ENCODE data around the gene ARHGAP6.

DNA sequence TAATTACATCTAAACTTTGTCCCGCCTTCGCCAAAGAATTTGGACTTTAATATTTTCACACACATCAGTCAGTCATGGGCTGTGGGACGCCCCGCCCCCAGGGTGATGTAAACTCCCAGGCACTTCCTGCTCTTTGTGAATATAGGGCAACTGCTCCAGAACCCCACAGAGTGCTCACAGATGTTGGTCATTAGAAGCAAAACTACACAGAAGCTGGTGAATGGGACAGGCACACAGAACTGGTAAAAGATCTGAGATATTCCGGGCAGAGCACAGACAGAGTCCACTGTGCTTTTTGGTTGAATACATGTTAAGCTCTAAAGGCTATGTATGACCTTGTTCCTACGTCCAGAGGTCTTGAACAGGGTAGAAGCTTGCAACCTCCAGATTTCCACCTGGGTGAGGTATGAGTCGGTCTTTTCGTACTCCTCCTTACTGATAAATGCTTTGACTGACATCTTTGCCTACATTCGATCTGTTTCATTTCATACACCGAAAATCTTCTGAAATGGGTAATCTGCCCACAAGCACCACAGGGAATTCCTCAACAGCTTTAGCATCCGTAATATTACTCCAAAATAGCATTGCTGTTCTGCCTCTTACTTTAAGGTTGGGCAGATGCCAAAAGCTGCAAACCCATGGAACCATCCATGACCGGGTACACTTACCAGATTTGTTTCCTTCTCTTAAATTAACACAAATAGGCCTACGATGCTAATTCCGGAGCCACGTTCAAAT, 227.9 kb downstream of the ARHGAP6 start:
- TF ChIP-seq, protein P1, sequence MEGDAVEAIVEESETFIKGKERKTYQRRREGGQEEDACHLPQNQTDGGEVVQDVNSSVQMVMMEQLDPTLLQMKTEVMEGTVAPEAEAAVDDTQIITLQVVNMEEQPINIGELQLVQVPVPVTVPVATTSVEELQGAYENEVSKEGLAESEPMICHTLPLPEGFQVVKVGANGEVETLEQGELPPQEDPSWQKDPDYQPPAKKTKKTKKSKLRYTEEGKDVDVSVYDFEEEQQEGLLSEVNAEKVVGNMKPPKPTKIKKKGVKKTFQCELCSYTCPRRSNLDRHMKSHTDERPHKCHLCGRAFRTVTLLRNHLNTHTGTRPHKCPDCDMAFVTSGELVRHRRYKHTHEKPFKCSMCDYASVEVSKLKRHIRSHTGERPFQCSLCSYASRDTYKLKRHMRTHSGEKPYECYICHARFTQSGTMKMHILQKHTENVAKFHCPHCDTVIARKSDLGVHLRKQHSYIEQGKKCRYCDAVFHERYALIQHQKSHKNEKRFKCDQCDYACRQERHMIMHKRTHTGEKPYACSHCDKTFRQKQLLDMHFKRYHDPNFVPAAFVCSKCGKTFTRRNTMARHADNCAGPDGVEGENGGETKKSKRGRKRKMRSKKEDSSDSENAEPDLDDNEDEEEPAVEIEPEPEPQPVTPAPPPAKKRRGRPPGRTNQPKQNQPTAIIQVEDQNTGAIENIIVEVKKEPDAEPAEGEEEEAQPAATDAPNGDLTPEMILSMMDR (conservative IDR thresholded peaks at IDR 0.05) = no peak
- TF ChIP-seq ZFX (IDR thresholded peaks at IDR 0.05) = no peak

All from C4-2B (cell line).